ENCODE data around the gene IL10. TPM values are rescaled to one million over a fixed set of nuclear protein-coding genes. Genes with fewer than 3 reads are reported as not detected.

Gene IL10
- total RNA-seq, 1 experiment from 2014 or later = not detected

DNA sequence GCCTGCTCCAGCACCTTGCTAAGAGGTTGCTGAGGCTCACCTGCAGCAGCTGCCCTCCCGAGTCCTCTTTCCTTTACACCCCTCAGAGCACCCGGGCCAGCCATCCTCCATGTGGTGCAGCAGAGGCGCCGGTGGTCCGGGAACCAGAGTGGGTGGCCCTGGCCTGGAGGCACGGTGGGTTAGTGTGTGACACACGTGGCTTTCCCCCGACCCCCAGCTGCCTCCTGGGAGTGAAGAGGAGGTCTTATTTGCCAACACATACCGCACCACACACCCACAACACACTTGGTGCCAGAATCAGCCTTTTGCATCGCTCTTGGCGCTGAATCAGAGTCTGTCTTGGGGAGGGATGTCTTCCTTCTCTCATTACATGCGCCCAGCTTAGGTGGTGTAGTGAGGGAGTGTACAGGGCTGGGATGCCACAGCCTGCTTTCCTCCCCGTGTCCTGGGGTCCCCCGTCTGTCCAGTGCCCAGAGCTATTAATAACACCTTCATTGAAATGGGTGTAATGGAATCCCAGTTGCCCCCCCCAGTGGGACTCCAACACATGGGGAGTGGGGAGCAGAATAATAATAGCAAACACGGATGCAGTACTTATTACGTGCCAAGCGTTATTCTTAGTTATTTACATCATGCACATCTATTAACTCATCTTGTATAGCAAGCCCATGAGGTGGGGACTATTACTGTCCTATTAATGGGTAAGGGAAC, 49.4 kb downstream of the IL10 start:
- in situ Hi-C loops (cut with HindIII; ENCODE audit: low sequenced_read_pairs) = no loop called here
- no peak for DNase-seq (ENCODE audit: low spot score)

DNA sequence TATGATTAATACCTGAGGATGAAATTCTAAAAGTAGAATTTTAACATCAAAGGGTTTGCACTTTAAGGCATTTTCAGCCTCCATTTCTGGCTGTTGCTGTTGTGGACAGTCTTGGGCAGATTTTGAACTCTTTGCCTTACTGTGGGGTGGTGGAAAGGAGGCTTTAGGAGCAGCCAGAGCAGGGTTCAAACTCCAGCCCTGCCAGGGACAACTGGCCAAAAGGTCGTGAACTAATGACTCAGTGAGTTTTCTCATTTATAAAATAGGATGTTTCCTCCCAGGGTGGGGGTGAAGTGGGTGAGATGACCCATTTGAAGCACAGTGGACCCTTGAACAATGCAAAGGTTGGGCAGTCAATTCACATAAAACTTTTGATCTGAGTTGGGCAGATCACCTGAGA, 50.8 kb downstream of the IL10 start:
- in situ Hi-C loops (cut with HindIII; ENCODE audit: low sequenced_read_pairs) = no loop called here
- no peak for DNase-seq (ENCODE audit: low spot score)

DNA sequence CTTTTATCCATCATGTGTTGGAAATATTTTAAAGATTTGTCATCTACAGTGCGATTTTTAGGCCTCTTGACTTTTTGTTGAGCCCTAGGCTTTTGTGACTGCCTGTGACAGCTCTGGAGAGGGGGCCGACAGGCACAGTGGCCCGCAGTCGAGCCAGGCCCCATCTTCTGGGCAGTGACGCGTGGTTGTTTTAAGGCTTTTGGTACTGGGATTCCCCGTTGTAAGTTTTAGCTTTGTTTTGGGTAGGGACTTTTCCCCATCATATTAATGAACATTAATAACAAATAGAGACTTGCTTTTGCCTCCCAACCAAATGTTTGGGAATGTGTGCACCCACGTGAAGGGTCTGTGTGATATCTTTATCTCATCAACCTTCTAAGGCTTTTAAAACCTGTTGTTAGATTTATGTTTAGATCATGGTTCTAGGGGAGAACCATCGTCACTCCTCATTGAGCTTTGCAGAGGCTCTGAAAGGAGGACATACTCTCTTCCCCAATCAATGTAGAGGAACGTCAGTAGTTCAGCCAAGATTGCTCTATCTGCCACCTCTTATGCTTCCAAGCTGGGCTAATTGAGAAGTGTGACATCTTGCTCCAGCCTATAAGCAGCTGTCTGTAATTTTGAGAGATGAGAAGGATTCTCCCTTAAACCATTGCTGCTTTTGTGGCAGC, 53.0 kb downstream of the IL10 start:
- no peak for DNase-seq (ENCODE audit: low spot score)
- in situ Hi-C loops (cut with HindIII; ENCODE audit: low sequenced_read_pairs) = no loop called here

DNA sequence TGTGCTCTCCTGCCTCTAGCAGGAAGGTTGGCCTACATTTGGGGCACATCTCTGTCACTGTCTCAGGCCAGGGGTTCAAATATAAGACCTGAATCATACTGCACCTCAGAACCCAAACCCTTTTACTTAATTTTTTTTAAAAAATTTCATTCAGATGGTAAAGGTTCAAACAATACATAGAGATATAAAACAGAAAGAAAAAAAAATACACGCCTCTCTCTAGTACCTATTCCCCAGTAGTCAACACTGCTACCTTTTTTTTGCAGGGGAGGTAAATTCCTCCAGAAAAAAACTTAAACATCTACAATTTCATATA, 54.7 kb downstream of the IL10 start:
- in situ Hi-C loops (cut with HindIII; ENCODE audit: low sequenced_read_pairs) = no loop called here
- no peak for DNase-seq (ENCODE audit: low spot score)

Other genes starting within 250 kb of the IL10 start
- gene EIF2D, start 160.0 kb downstream of the IL10 start, total RNA-seq (2014; rRNA removed; shearing (Covaris generic)) = 58.2 and 63.7 TPM in 2 replicates
- 22.2 and 24.1 TPM in 2 replicates for gene DYRK3, start 137.0 kb downstream of the IL10 start, total RNA-seq (2014; rRNA removed; shearing (Covaris generic))
- gene MAPKAPK2, start 87.6 kb downstream of the IL10 start, total RNA-seq (2014; rRNA removed; shearing (Covaris generic)) = 25.7 and 32.7 TPM in 2 replicates
- gene IL19, start 1.7 kb downstream of the IL10 start, total RNA-seq (2014; rRNA removed; shearing (Covaris generic)) = not detected in 2 replicates
- gene IL20, start 93.1 kb upstream of the IL10 start, total RNA-seq (2014; rRNA removed; shearing (Covaris generic)) = not detected in 2 replicates
- gene IL24, start 124.9 kb upstream of the IL10 start, total RNA-seq (2014; rRNA removed; shearing (Covaris generic)) = not detected in 2 replicates
- not detected in 2 replicates for gene FCMR, start 149.4 kb upstream of the IL10 start, total RNA-seq (2014; rRNA removed; shearing (Covaris generic))
- gene PIGR, start 174.0 kb upstream of the IL10 start, total RNA-seq (2014; rRNA removed; shearing (Covaris generic)) = not detected in 2 replicates
- gene FCAMR, start 198.0 kb upstream of the IL10 start, total RNA-seq (2014; rRNA removed; shearing (Covaris generic)) = not detected in 2 replicates